ENCODE data around the gene LYZL6.
"Not testable (repeated sequence)": the region's sequence is repeated elsewhere in the genome, so short reads cannot be mapped to it uniquely, and the experiment has no call there.

The LYZL6 gene

DNA sequence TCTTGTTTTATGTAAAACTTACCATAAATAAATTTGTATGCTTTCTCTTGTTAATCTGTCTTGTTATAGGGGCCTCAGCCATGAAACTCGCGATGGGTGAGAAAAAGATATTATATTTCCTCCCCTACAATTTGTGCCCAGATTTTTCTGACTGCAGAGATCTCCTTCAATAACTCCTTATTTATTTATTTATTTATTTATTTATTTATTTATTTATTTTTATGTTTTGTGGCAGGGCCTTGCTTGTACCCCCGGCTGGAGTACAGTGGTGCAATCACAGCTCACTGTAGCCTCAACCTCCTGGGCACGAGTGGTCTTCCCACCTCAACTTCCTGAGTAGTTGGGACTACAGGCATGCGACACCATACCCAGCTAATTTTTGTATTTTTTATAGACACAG is 40.1 kb downstream of the LYZL6 start:
- DNase-seq = no peak

- DNase-seq = no peak
Observed at GRCh38 chr17:35901631-35902175, 41.8 kb downstream of the LYZL6 start.

DNA sequence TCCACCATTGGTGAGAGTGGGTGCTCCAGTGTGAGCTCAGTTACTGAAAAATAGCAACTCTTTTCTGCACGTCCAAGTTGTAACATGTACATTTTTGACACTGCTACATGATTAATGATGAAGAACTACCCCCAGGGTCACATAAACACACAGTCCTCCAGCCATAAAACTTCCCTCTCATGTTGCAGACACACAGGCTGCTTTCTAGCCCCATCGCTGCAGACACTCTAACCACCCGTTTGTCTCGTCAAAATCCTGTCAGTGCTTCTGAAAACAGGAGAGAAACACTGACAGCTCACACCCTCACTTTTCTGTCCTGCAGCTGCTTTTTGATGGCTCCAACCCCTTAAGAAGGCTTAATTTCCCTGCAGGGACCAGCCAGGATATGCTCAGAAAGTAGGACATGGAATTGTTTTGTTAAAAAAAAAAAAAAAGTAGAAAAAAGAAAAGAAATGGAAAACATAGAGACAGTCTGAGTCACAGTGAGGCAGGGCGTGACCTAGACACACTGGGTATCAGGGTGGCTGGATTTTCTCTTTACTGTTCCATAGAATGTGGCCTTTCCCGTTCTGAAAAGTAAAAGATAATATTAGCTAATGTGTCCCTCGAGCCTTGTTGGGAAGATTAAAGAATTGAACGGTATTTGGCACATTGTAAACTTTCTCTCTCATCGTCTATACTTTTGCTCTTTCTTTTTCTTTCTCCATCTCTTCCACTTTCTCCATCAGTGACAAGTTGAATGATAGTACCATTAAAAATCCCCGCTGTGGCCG is 42.6 kb downstream of the LYZL6 start:
- DNase-seq = peak; percentile 66

- peak; percentile 61 for DNase-seq
Observed at GRCh38 chr17:35900280-35900679, 43.2 kb downstream of the LYZL6 start.

- peak; percentile 71 for DNase-seq
Observed at GRCh38 chr17:35898283-35899070, 45.0 kb downstream of the LYZL6 start.

GRCh38 chr17:35897772-35898171 is 45.7 kb downstream of the LYZL6 start:
- not testable (repeated sequence) for DNase-seq

DNA sequence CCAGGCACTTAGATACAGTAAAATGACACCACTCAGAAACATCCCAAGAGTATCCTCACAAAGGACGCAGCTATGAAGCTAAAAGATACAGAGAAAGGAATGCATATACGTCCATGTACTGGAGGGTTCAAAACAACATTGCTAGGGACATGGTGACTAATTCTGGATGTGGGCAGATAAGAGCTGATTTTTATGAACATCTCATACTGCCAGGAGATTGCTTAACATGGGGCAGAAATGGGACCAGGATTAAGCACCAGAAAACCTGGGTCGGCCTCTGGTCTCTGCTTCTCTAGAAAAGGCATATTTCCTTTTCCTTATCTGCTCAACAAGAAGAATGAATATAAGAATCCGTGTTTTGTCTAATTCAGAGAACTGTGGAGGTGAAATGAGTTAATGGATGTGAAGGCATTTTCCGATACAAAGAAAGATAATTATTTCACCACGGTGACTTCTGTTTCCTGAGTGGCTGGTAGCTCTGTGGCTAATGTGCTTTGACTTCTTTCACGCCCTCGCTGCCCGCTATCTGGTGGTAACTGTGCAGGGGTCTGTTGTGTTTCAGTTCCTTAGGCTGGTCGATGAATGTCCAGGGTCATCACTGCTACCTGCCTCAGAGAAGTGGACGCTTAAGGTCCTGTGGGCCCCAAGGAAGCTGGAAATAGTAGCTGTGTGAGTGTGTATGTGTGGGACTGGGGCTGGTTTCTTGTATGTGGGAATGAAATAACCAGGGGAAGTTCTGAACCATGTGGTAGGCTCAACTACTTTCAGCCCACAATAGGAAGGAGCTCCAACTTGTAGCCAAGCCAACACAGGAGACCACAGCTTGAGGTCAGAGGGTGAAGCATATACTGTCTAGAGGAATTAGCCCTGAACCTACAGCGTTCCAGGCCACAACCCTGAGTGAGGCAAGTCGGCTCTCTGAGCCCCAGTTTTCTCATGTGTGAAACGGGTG is 47.6 kb downstream of the LYZL6 start:
- DNase-seq = peak; percentile 59

DNA sequence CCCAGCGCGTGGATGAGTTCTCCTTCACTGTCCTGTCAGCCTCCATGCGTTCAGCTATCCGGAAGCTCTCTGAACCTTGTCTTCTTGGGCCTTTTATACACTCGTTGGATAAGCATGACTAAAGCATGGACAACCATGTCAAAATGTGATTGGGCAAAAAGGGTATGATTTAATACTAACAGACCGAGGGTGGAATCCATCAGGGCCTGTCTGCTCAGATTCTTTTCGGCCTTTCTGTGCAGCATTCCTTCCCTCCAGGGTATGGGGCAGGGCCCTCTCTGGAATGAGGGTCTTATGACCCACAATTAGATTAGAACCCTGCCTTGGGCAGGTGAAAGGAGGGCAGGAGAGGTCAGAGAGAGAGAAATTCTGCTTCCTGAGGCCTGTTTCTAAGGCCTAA is 49.3 kb downstream of the LYZL6 start:
- DNase-seq = no peak

GRCh38 chr17:35893751-35894150 is 49.8 kb downstream of the LYZL6 start:
- DNase-seq = no peak

- peak; percentile 56 for DNase-seq
Observed at GRCh38 chr17:35892091-35893035, 51.1 kb downstream of the LYZL6 start.

- peak; percentile 33 for DNase-seq
Observed at GRCh38 chr17:35891269-35891668, 52.2 kb downstream of the LYZL6 start.

- DNase-seq = peak; percentile 84
Observed at GRCh38 chr17:35890774-35891155, 52.7 kb downstream of the LYZL6 start.

GRCh38 chr17:35889818-35890773 is 53.4 kb downstream of the LYZL6 start:
- DNase-seq = no peak

GRCh38 chr17:35889241-35889640 is 54.3 kb downstream of the LYZL6 start:
- DNase-seq = peak; percentile 42
